H1 (cell line): ENCODE measurements around the gene PRRT4. TPM values are rescaled to one million over a fixed set of nuclear protein-coding genes. Genes with fewer than 3 reads are reported as not detected.

Experiments
- CTCF ChIA-PET: fragments of 300-600 bp; sonication (Branson Sonifier 250); formaldehyde crosslinking; loops from one replicate; lab custom pipeline; 2021; ENCODE audit not compliant: partially characterized antibody; lab: Charles Lee
- POLR2A ChIA-PET: fragments of 300-600 bp; sonication (Branson Sonifier 250); formaldehyde crosslinking; loops from one replicate; lab custom pipeline; 2021; ENCODE audit warnings: inconsistent platforms; ENCODE audit not compliant: partially characterized antibody; lab: Charles Lee
- DNase-seq, 2 experiments: peaks; one replicate each; pipeline versions ENCODE4 v3.0.0 to v3.0.0-alpha.2; 2010 to 2022; ENCODE audit warnings: low spot score in 2 of 2, low read depth in 1 of 2, mixed read lengths in 1 of 2
- FAIRE-seq: peaks from 2 replicates; lab custom pipeline; 2011; peaks lifted over from hg19 to GRCh38; lab: Jason Lieb, UNC
- H2AFZ ChIP-seq: 2 replicates; pipeline ENCODE4 v1.8.1; 2012; ENCODE audit warnings: low read length, inconsistent platforms
- H2AK5ac ChIP-seq: 2 replicates; pipeline ENCODE4 v1.6.1; 2013; ENCODE audit warnings: low read depth, low read length
- H2BK120ac ChIP-seq: replicated peaks from 2 replicates; pipeline ENCODE3; 2013; ENCODE audit warnings: low read depth, low read length, inconsistent platforms
- H2BK12ac ChIP-seq: 2 replicates; pipeline ENCODE4 v1.6.1; 2013; ENCODE audit warnings: low read depth, low read length
- H2BK15ac ChIP-seq: 2 replicates; pipeline ENCODE4 v1.6.1; 2013; ENCODE audit warnings: low read length
- H2BK20ac ChIP-seq: 2 replicates; pipeline ENCODE4 v1.6.1; 2013; ENCODE audit warnings: low read length
- H2BK5ac ChIP-seq: 2 replicates; pipeline ENCODE4 v1.6.1; 2013; ENCODE audit warnings: low read depth, low read length
- H3K14ac ChIP-seq: 2 replicates; pipeline ENCODE4 v1.6.1; 2013; ENCODE audit warnings: inconsistent platforms; ENCODE audit not compliant: insufficient read length
- H3K18ac ChIP-seq: 2 replicates; pipeline ENCODE4 v1.6.1; 2013; ENCODE audit warnings: low read length; ENCODE audit errors: extremely low read depth
- H3K23ac ChIP-seq: 2 replicates; pipeline ENCODE4 v1.6.1; 2013; ENCODE audit warnings: inconsistent platforms; ENCODE audit not compliant: insufficient read length
- H3K23me2 ChIP-seq: 2 replicates; pipeline ENCODE4 v1.6.1; 2013; ENCODE audit warnings: low read depth, low read length
- H3K27ac ChIP-seq: 2 replicates; pipeline ENCODE4 v1.6.1; 2011; ENCODE audit warnings: low read depth, low read length, inconsistent platforms
- H3K27me3 ChIP-seq, 4 experiments: replicated peaks in 1 of 4; 1 replicate in 1 of 4; 2 replicates in 3 of 4; pipeline versions ENCODE4 v1.6.1 to v1.8.1; 2011 to 2013; ENCODE audit warnings: low read length in 3 of 4, mild to moderate bottlenecking in 3 of 4, inconsistent platforms in 2 of 4, mixed read lengths in 2 of 4, moderate library complexity in 1 of 4; ENCODE audit not compliant: control insufficient read depth in 3 of 4, insufficient read depth in 3 of 4; ENCODE audit errors: extremely low read depth in 1 of 4
- H3K36me3 ChIP-seq, 4 experiments: 2 replicates each; pipeline versions ENCODE4 v1.6.1 to v1.8.1; 2011 to 2013; ENCODE audit warnings: mild to moderate bottlenecking in 4 of 4, low read length in 3 of 4, moderate library complexity in 2 of 4, control low read depth in 1 of 4, inconsistent platforms in 1 of 4; ENCODE audit not compliant: insufficient read depth in 4 of 4, control insufficient read depth in 2 of 4
- H3K4ac ChIP-seq: replicated peaks from 2 replicates; pipeline ENCODE3; 2013; ENCODE audit warnings: low read length, low read depth, mixed read lengths, inconsistent platforms; ENCODE audit not compliant: insufficient read length
- H3K4me1 ChIP-seq, 4 experiments: replicated peaks in 1 of 4; 1 replicate in 1 of 4; 2 replicates in 3 of 4; pipeline versions ENCODE4 v1.6.1 to v1.8.1; 2011 to 2013; ENCODE audit warnings: low read length in 3 of 4, inconsistent platforms in 2 of 4, mixed read lengths in 1 of 4; ENCODE audit not compliant: insufficient read depth in 4 of 4, control insufficient read depth in 3 of 4
- H3K4me2 ChIP-seq, 2 experiments: 2 replicates each; pipeline versions ENCODE4 v1.6.1 to v1.8.1; 2011 to 2013; ENCODE audit warnings: low read depth in 2 of 2, low read length in 2 of 2, control low read depth in 1 of 2, inconsistent platforms in 1 of 2, mild to moderate bottlenecking in 1 of 2; ENCODE audit not compliant: insufficient read depth in 1 of 2
- H3K4me3 ChIP-seq, 4 experiments: fragments of 200-600, 300-600 bp in 1 of 4; sonication (generic), shearing (Covaris generic), sonication (Bioruptor Twin) in 1 of 4; 2 replicates each; pipeline versions ENCODE4 v1.5.1 to v1.8.1; 2011 to 2016; ENCODE audit warnings: low read length in 4 of 4, low read depth in 3 of 4, control low read depth in 2 of 4, inconsistent platforms in 2 of 4, mild to moderate bottlenecking in 2 of 4, mixed read lengths in 1 of 4, moderate library complexity in 1 of 4; ENCODE audit not compliant: insufficient read depth in 2 of 4; ENCODE audit errors: extremely low read depth in 1 of 4
- H3K56ac ChIP-seq: replicated peaks from 2 replicates; pipeline ENCODE3; 2013; ENCODE audit warnings: low read depth, mild to moderate bottlenecking, mixed read lengths, low read length, inconsistent platforms; ENCODE audit not compliant: insufficient read length
- H3K79me1 ChIP-seq: 2 replicates; pipeline ENCODE4 v1.6.1; 2013; ENCODE audit warnings: low read depth, low read length, control low read depth
- H3K79me2 ChIP-seq, 2 experiments: 2 replicates each; pipeline versions ENCODE4 v1.6.1 to v1.8.1; 2012 to 2013; ENCODE audit warnings: low read length in 2 of 2, mild to moderate bottlenecking in 2 of 2, inconsistent platforms in 1 of 2; ENCODE audit not compliant: insufficient read depth in 2 of 2, control insufficient read depth in 1 of 2
- H3K9ac ChIP-seq, 4 experiments: replicated peaks in 1 of 4; 1 replicate in 1 of 4; 2 replicates in 3 of 4; pipeline versions ENCODE4 v1.6.1 to v1.8.1; 2011 to 2013; ENCODE audit warnings: low read depth in 3 of 4, low read length in 3 of 4, control low read depth in 2 of 4, mild to moderate bottlenecking in 2 of 4, moderate library complexity in 2 of 4, inconsistent platforms in 1 of 4; ENCODE audit errors: extremely low read depth in 1 of 4
- H3K9me3 ChIP-seq, 2 experiments: 2 replicates each; pipeline versions ENCODE4 v1.6.1 to v1.8.1; 2012 to 2013; ENCODE audit warnings: mild to moderate bottlenecking in 2 of 2, moderate library complexity in 2 of 2, control low read depth in 1 of 2, inconsistent platforms in 1 of 2, low read depth in 1 of 2, low read length in 1 of 2, mixed read lengths in 1 of 2; ENCODE audit not compliant: insufficient read depth in 2 of 2
- H4K20me1 ChIP-seq, 2 experiments: replicated peaks in 1 of 2; 2 replicates each; pipeline versions ENCODE3 to v1.8.1; 2011 to 2013; ENCODE audit warnings: inconsistent platforms in 2 of 2, low read length in 2 of 2, mild to moderate bottlenecking in 1 of 2; ENCODE audit not compliant: insufficient read depth in 2 of 2, control insufficient read depth in 1 of 2
- H4K5ac ChIP-seq: 2 replicates; pipeline ENCODE4 v1.6.1; 2013; ENCODE audit warnings: low read length, low read depth, mixed read lengths, inconsistent platforms; ENCODE audit not compliant: insufficient read length
- H4K8ac ChIP-seq: 2 replicates; pipeline ENCODE4 v1.8.0; 2013; ENCODE audit warnings: mild to moderate bottlenecking, moderate library complexity, low read length, inconsistent platforms; ENCODE audit not compliant: insufficient read depth; ENCODE audit errors: extremely low read depth
- H4K91ac ChIP-seq: replicated peaks from 2 replicates; pipeline ENCODE3; 2013; ENCODE audit warnings: low read length, mixed read lengths, inconsistent platforms; ENCODE audit not compliant: insufficient read length
- EGR1 ChIP-seq: IDR thresholded peaks from 2 replicates; pipeline ENCODE4 v1.6.1; 2011; ENCODE audit warnings: low read depth, low read length, borderline replicate concordance
- HDAC2 ChIP-seq, 2 experiments: fragments of 300-600 bp in 1 of 2; sonication (generic) in 1 of 2; IDR thresholded peaks; 2 replicates each; pipeline ENCODE4 v1.6.1; 2011 to 2012; ENCODE audit warnings: low read depth in 2 of 2, low read length in 2 of 2, mild to moderate bottlenecking in 2 of 2, moderate library complexity in 2 of 2, borderline replicate concordance in 1 of 2, inconsistent platforms in 1 of 2
- KDM4A ChIP-seq: IDR thresholded peaks from one replicate; pipeline ENCODE4 v1.7.1; 2012; ENCODE audit warnings: low read depth, mild to moderate bottlenecking, moderate library complexity, low read length, inconsistent platforms; ENCODE audit not compliant: severe bottlenecking
- NANOG ChIP-seq: IDR thresholded peaks from 2 replicates; pipeline ENCODE4 v1.6.1; 2011; ENCODE audit warnings: low read length, low read depth, mild to moderate bottlenecking, inconsistent platforms; ENCODE audit not compliant: insufficient read depth, poor library complexity, severe bottlenecking
- SIX5 ChIP-seq: IDR thresholded peaks from 2 replicates; pipeline ENCODE4 v1.6.1; 2011; ENCODE audit warnings: mild to moderate bottlenecking, low read depth, low read length
- SP1 ChIP-seq: IDR thresholded peaks from 2 replicates; pipeline ENCODE4 v1.6.1; 2011; ENCODE audit warnings: low read depth, low read length
- TEAD4 ChIP-seq: IDR thresholded peaks from 2 replicates; pipeline ENCODE4 v1.6.1; 2012; ENCODE audit warnings: low read depth, low read length, inconsistent platforms, mixed read lengths
- WGBS, 2 experiments: shearing (Covaris generic) in 1 of 2; methylation state at CpG; one replicate each; pipeline versions ENCODE4 v1.1.6 to v1.1.7; 2013 to 2015; ENCODE audit warnings: low lambda C conversion rate in 2 of 2, mixed read lengths in 2 of 2, inconsistent platforms in 1 of 2, low coverage in 1 of 2, missing lambda C conversion rate in 1 of 2; ENCODE audit not compliant: insufficient replicate concordance in 2 of 2, insufficient coverage in 1 of 2, insufficient read length in 1 of 2; ENCODE audit errors: extremely low coverage in 1 of 2, missing lambda C conversion rate in 1 of 2; 5-methylcytosine and 5-hydroxymethylcytosine counted together
- polyA plus RNA-seq, 7 experiments: library from polyadenylated mRNA; depleted of rRNA in 3 of 7; stranded (reverse) in 5 of 7; unstranded in 2 of 7; fragments of >200 nt in 5 of 7; fragments of 200-250 nt in 2 of 7; gene quantifications; 1 replicate in 5 of 7; 2 replicates in 1 of 7; 4 replicates in 1 of 7; pipeline versions ENCODE4 v1.2.1 to v1.2.3, GENCODE V29; 2011 to 2013; ENCODE audit warnings: missing spikeins in 2 of 7, mixed read lengths in 2 of 7
- total RNA-seq: library from RNA; stranded (reverse); fragmentation: NEBNext Ultra II Directional; extraction: Animal tissue kit (Norgen Biotek cat#: 25700); gene quantifications from 2 replicates; pipeline ENCODE4 v1.2.1, GENCODE V29; 2021

Gene PRRT4
- total and polyA plus RNA-seq, 2 of the 8 experiments (the other 6 are each of a cell fraction or from before 2014, with no cell fraction given), result 0.34 to 1.0 TPM

DNA sequence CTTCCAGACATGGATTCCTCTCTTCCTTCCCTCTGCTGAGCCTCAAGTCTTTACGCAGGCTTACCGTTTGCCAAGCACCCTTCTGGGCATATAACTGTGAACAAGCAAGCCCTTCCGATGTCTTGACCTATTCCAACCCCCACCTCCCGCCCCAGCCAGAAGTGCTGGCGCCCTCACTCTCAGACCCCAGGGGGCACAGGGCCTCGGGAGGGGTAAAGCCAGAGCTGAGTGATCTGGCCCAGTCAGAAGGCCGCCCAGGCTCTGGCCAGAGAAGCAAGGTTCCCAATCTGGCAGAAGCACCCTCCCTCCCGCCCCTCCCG lies 1.2 kb downstream of the PRRT4 start:
- peak overlapping the region in 3 of 4 experiments; percentile 44 to 77 (median 65); a peak in 4 of 8 replicates for H3K4me3 ChIP-seq
- no peak overlapping the region for H3K9ac ChIP-seq
- 32% methylated on average over 8 of the region's 9 CpGs; no CpG with 5 or more reads in 1 of the 2 experiments for WGBS, 2 experiments
- no peak overlapping the region for H3K4ac ChIP-seq
- no peak overlapping the region; the same call in 1 of the 2 replicates for H2BK12ac ChIP-seq
- peak overlapping the region; percentile 74 to 97 for H3K4me2 ChIP-seq
- no peak overlapping the region for H3K23ac ChIP-seq
- H2AK5ac ChIP-seq, result no peak overlapping the region
- 0 out of 2 replicates have a peak overlapping the region, but pooled peaks have one; percentile 61 for H2BK20ac ChIP-seq
- FAIRE-seq (no peak), DNase-seq (no peak)
- TF ChIP-seq HDAC2 (IDR thresholded peaks at IDR 0.05; ENCODE audit: borderline replicate concordance in 1 of 2, low read depth in 2 of 2, low read length in 2 of 2) (no peak), SP1 (no peak), EGR1 (no peak), KDM4A (no peak), SIX5 (no peak), TEAD4 (no peak), NANOG (no peak)
- peak overlapping the region; percentile 46; the same call in 1 of the 2 replicates for H2BK15ac ChIP-seq
- H3K36me3 ChIP-seq, result peaks cover 0 to 9% (median 0%) of the 10 kb centered on the region in 4 experiments; a peak in 1 of 8 replicates
- H3K79me1 ChIP-seq, result no peaks in the 10 kb centered on the region
- H2BK5ac ChIP-seq, result no peak overlapping the region
- H3K4me1 ChIP-seq, result peaks cover 0 to 14% (median 7%) of the 10 kb centered on the region in 4 experiments; a peak in 5 of 7 replicates
- H2AFZ ChIP-seq, result no peak overlapping the region
- H3K27me3 ChIP-seq, result peaks cover 26 to 74% (median 54%) of the 10 kb centered on the region in 4 experiments
- no peak overlapping the region for H3K56ac ChIP-seq
- no peaks in the 10 kb centered on the region for H4K20me1 ChIP-seq
- ChIA-PET POLR2A (interaction anchor here (1.1 to 1.7 kb wide), 2 partner anchors 9 to 18 kb away, joined by 3 to 10 read pairs; no protein-coding TSS in a partner anchor), CTCF (interaction anchor here (1.0 to 11.5 kb wide), 6 partner anchors 8 to 59 kb away, joined by 3 to 274 read pairs (median 5); no protein-coding TSS in a partner anchor)
- no peaks in the 10 kb centered on the region for H3K9me3 ChIP-seq
- no peaks in the 10 kb centered on the region for H3K79me2 ChIP-seq
- H4K8ac ChIP-seq, result no peak overlapping the region
- H3K14ac ChIP-seq, result no peak overlapping the region
- no peak overlapping the region for H3K27ac ChIP-seq
- H3K18ac ChIP-seq, result peak overlapping the region; percentile 87
- H3K23me2 ChIP-seq, result peaks cover 8% of the 10 kb centered on the region; the same call in 1 of the 2 replicates
- H4K91ac ChIP-seq, result no peak overlapping the region
- no peak overlapping the region for H2BK120ac ChIP-seq
- no peak overlapping the region for H4K5ac ChIP-seq
